ENCODE results near the gene KIF5C. TPM values are rescaled to one million over a fixed set of nuclear protein-coding genes. Genes with fewer than 3 reads are reported as not detected.

KIF5C gene
- total RNA-seq, 1 experiment from 2014 or later = 0.21 TPM

- ChIA-PET CTCF (interaction anchor here (1.0 kb wide), 1 partner anchor 10 kb away, joined by 5 read pairs; no protein-coding TSS in a partner anchor), POLR2A (interaction anchor here (3.0 kb wide), 1 partner anchor 17 kb away, joined by 7 read pairs; no protein-coding TSS in a partner anchor)
- no peak for DNase-seq (ENCODE audit: unreplicated experiment)
- intact Hi-C loops (cut with micrococcal nuclease) = no loop called here
- H3K4me3 Mint-ChIP-seq (ENCODE audit: unreplicated experiment) = no peak overlapping the region
- no peaks in the 10 kb centered on the region for H3K36me3 Mint-ChIP-seq (ENCODE audit: insufficient read depth, unreplicated experiment)
- peaks cover 22% of the 10 kb centered on the region for H3K27me3 Mint-ChIP-seq (ENCODE audit: insufficient read depth, unreplicated experiment)
- BruUV-seq (replicated peaks) = no TSS peak
- no peak overlapping the region for H3K27ac Mint-ChIP-seq (ENCODE audit: low read depth, unreplicated experiment)
- no peaks in the 10 kb centered on the region for H3K4me1 Mint-ChIP-seq (ENCODE audit: insufficient read depth, unreplicated experiment)
- H3K9me3 Mint-ChIP-seq (ENCODE audit: unreplicated experiment) = no peaks in the 10 kb centered on the region
- TF ChIP-seq CTCF (IDR thresholded peaks at IDR 0.05; ENCODE audit: unreplicated experiment) = no peak
Observed at GRCh38 chr2:148939271-148939670, 64.2 kb downstream of the KIF5C start.

GRCh38 chr2:148943097-148943496 is 68.1 kb downstream of the KIF5C start:
- CTCF ChIA-PET = interaction anchor here (0.7 kb wide), 1 partner anchor 19 kb away, joined by 3 read pairs; no protein-coding TSS in a partner anchor
- no peak overlapping the region for H3K4me3 Mint-ChIP-seq (ENCODE audit: unreplicated experiment)
- no peak for TF ChIP-seq CTCF (IDR thresholded peaks at IDR 0.05; ENCODE audit: unreplicated experiment)
- POLR2A ChIA-PET = interaction anchor here (0.6 to 0.8 kb wide), 3 partner anchors 12 to 920 kb away, joined by 3 to 4 read pairs (median 3); no protein-coding TSS in a partner anchor
- DNase-seq (ENCODE audit: unreplicated experiment) = no peak
- H3K27ac Mint-ChIP-seq (ENCODE audit: low read depth, unreplicated experiment) = no peak overlapping the region
- BruUV-seq (replicated peaks) = no TSS peak
- no peaks in the 10 kb centered on the region for H3K9me3 Mint-ChIP-seq (ENCODE audit: unreplicated experiment)
- no peaks in the 10 kb centered on the region for H3K4me1 Mint-ChIP-seq (ENCODE audit: insufficient read depth, unreplicated experiment)
- H3K27me3 Mint-ChIP-seq (ENCODE audit: insufficient read depth, unreplicated experiment) = peaks cover 27% of the 10 kb centered on the region
- H3K36me3 Mint-ChIP-seq (ENCODE audit: insufficient read depth, unreplicated experiment) = no peaks in the 10 kb centered on the region
- intact Hi-C loops (cut with micrococcal nuclease) = no loop called here

GRCh38 chr2:148944536-148944935 is 69.5 kb downstream of the KIF5C start:
- Mint-ChIP-seq H3K36me3 (ENCODE audit: insufficient read depth, unreplicated experiment) (no peaks in the 10 kb centered on the region), H3K27me3 (ENCODE audit: insufficient read depth, unreplicated experiment) (peaks cover 37% of the 10 kb centered on the region), H3K9me3 (ENCODE audit: unreplicated experiment) (no peaks in the 10 kb centered on the region), H3K4me3 (ENCODE audit: unreplicated experiment) (no peak overlapping the region), H3K4me1 (ENCODE audit: insufficient read depth, unreplicated experiment) (no peaks in the 10 kb centered on the region), H3K27ac (ENCODE audit: low read depth, unreplicated experiment) (no peak overlapping the region)
- intact Hi-C loops (cut with micrococcal nuclease) = no loop called here
- ChIA-PET POLR2A (no interaction called here), CTCF (no interaction called here)
- DNase-seq (ENCODE audit: unreplicated experiment) = no peak
- no TSS peak for BruUV-seq (replicated peaks)
- TF ChIP-seq CTCF (IDR thresholded peaks at IDR 0.05; ENCODE audit: unreplicated experiment) = no peak

GRCh38 chr2:148947299-148947698 is 72.3 kb downstream of the KIF5C start:
- Mint-ChIP-seq H3K27me3 (ENCODE audit: insufficient read depth, unreplicated experiment) (peaks cover 55% of the 10 kb centered on the region), H3K27ac (ENCODE audit: low read depth, unreplicated experiment) (no peak overlapping the region), H3K4me1 (ENCODE audit: insufficient read depth, unreplicated experiment) (no peaks in the 10 kb centered on the region), H3K4me3 (ENCODE audit: unreplicated experiment) (no peak overlapping the region), H3K9me3 (ENCODE audit: unreplicated experiment) (no peaks in the 10 kb centered on the region), H3K36me3 (ENCODE audit: insufficient read depth, unreplicated experiment) (no peaks in the 10 kb centered on the region)
- intact Hi-C loops (cut with micrococcal nuclease) = no loop called here
- TF ChIP-seq CTCF (IDR thresholded peaks at IDR 0.05; ENCODE audit: unreplicated experiment) = no peak
- POLR2A ChIA-PET = no interaction called here
- no TSS peak for BruUV-seq (replicated peaks)
- no peak for DNase-seq (ENCODE audit: unreplicated experiment)
- CTCF ChIA-PET = no interaction called here

Data from MCF 10A (cell line).